ENCODE data around the gene TUSC2.

TUSC2 gene

GRCh38 chr3:50302095-50303012, 25.7 kb downstream of the TUSC2 start:
- Mint-ChIP-seq H3K4me1 (peaks cover 25 to 34% of the 10 kb centered on the region in 2 donors), H3K36me3 (peaks cover 3 to 6% of the 10 kb centered on the region in 2 donors), H3K9me3 (no peaks in the 10 kb centered on the region), H3K27me3 (no peaks in the 10 kb centered on the region), H3K4me3 (no peak overlapping the region), H3K27ac (peak overlapping the region; percentile 22)
- DNase-seq (no peak), ATAC-seq (replicated peaks) (no peak)

GRCh38 chr3:50300681-50301254, 27.3 kb downstream of the TUSC2 start:
- H3K9me3 Mint-ChIP-seq, result no peaks in the 10 kb centered on the region
- peak overlapping the region; percentile 100 for H3K27ac Mint-ChIP-seq
- ATAC-seq (replicated peaks), result no peak
- peak overlapping the region; percentile 98 for H3K4me3 Mint-ChIP-seq
- peaks cover 13 to 20% of the 10 kb centered on the region in 2 donors for H3K36me3 Mint-ChIP-seq
- no peaks in the 10 kb centered on the region for H3K27me3 Mint-ChIP-seq
- no peak for DNase-seq
- peaks cover 27 to 46% of the 10 kb centered on the region in 2 donors for H3K4me1 Mint-ChIP-seq

DNA sequence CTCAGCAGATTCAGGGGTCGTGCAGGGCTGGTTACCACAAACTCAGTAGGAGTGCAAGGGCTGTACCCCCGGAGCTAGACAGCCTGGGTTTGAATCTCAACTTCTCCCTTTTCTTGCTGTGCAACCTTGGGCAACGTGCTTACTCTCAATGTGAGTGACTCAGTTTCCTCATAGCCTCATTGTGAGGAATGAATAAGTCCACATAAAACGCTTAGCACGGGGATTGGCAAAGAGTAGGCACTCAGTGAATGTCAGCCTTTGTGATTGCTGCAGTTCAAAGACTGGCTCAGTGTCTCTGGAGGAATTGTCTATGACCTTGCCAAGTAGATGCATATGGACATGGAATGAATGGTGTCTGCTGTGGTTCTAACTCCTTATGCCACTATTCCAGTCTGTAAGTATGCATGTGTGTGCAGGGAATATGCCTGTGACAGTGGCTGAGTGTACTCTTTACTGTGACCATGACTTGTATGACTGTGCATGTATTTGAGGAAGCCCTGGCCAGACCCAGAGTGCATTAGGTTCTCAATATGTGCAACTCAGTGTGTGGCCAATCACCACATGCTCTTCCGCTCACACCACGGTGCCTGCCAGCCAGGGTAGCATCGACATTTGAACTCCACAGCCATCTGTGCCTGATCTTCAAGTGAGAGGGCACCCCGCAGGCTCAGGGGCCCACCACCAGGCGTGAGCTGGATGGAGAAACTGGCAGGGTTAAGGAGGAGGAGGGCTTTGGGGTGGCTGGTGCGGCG, 27.9 kb downstream of the TUSC2 start:
- Mint-ChIP-seq H3K9me3 (no peaks in the 10 kb centered on the region), H3K4me1 (peaks cover 27 to 48% of the 10 kb centered on the region in 2 donors), H3K27me3 (no peaks in the 10 kb centered on the region), H3K4me3 (peak overlapping the region; percentile 98), H3K27ac (peak overlapping the region; percentile 100), H3K36me3 (peaks cover 14 to 21% of the 10 kb centered on the region in 2 donors)
- DNase-seq (no peak), ATAC-seq (replicated peaks) (peak; percentile 12 to 25)

DNA sequence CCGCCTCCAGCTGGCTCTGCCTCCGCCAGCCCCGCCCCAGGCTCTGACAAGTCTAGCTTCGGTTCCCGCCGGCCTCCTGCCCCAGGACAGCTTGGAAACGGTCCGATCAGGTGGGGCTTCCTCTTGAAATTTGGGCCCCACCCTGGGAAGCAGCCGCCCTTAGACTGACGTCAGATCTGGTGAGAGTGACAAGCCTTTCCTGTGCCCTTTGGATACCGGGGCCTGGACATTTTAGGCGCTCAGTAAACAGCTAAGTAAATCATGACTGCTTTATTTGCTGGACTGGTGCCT, 28.4 kb downstream of the TUSC2 start:
- Mint-ChIP-seq H3K4me3 (peak overlapping the region; percentile 98), H3K27me3 (no peaks in the 10 kb centered on the region), H3K9me3 (no peaks in the 10 kb centered on the region), H3K36me3 (peaks cover 14 to 21% of the 10 kb centered on the region in 2 donors), H3K27ac (peak overlapping the region; percentile 100), H3K4me1 (peaks cover 25 to 43% of the 10 kb centered on the region in 2 donors)
- no peak for DNase-seq
- ATAC-seq (replicated peaks), result no peak

GRCh38 chr3:50298836-50299637, 29.0 kb downstream of the TUSC2 start, which contains the start of the genes HYAL3 and NAA80:
Gene HYAL3, minus strand, starts transcription at chr3:50299405. Its CDS starts 3,803 bp downstream, at chr3:50295602.
Gene NAA80, minus strand, starts transcription at chr3:50299405. Its CDS starts 1,942 bp downstream, at chr3:50297463.
- Mint-ChIP-seq H3K27ac (peak within 1 kb of the TSS; percentile 100), H3K4me3 (peak within 1 kb of the TSS; percentile 98), H3K27me3 (no peaks in the 10 kb centered on the region), H3K36me3 (peaks cover 14 to 21% of the 10 kb centered on the region in 2 donors), H3K4me1 (peaks cover 24 to 41% of the 10 kb centered on the region in 2 donors), H3K9me3 (no peaks in the 10 kb centered on the region)
- ATAC-seq (replicated peaks) (peak; percentile 87 to 91), DNase-seq (peak; percentile 98)

DNA sequence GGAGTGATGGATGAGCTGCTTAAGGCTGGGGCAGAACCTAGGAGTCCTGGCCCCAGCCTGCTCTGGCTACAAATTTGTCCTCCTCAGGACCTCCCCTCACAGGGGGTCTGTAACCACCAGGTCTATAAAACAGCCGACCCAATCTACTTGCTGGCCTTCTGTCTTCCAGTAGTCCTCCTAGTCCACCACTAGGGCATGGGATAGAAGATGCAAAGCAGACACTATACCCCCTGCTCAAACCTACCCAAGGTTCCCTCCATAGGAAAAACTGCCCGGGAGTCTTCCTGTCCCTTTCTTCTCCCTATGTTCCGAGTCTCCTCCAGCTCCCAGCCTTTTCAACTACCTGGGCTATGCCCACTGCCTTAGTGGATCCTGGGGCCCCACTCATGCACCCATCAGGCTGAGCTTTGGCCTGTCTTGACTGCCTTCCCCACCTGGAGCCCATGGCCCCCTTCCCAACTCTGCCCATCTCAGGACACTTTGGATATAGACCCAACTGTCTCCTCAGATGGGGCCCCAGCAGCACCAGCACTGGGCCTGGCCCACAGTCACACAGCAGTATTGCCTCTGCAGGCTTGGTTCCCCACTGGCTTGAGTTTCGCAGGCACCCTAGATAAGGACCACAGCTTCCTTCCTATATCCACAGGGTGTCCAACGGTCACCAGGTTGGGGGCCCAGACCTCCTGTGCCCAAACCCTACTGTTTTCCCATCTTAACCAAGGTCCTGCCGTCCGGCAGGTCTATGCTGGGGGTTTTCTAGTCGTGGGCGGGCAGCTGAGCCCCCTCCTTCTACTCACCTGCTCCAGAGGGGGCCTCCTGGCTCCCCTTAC, 29.9 kb downstream of the TUSC2 start:
- H3K9me3 Mint-ChIP-seq, result no peaks in the 10 kb centered on the region
- no peaks in the 10 kb centered on the region for H3K27me3 Mint-ChIP-seq

DNA sequence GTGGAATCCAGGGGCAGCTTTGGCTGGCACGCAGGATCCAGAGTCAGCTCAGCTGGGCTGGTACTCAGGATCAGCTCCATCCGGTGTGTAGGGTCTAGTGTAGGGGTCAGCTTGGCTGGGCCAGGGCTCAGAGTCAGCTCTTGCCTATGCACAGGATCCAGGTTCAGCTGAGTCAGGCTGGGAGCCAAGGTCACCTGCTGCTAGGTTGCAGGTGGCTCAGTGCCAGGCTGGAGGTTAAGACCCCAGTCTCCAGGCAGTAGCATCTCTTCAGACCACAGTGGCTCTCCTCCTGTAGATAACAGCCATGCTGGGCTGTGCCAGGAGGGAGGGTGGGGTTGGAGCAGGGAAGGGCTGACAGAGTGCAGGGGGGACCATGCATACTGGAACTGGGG, 30.6 kb downstream of the TUSC2 start:
- Mint-ChIP-seq H3K27me3 (no peaks in the 10 kb centered on the region), H3K4me1 (peaks cover 32 to 51% of the 10 kb centered on the region in 2 donors), H3K9me3 (no peaks in the 10 kb centered on the region), H3K36me3 (peaks cover 14 to 28% of the 10 kb centered on the region in 2 donors), H3K4me3 (peak overlapping the region in 1 of 2 donors; percentile 34), H3K27ac (peak overlapping the region; percentile 81)
- ATAC-seq (replicated peaks) (no peak), DNase-seq (no peak)

More for the DNA sequence above, 29.9 kb downstream of the TUSC2 start:
- Mint-ChIP-seq H3K27ac (peak overlapping the region; percentile 100), H3K36me3 (peaks cover 14 to 21% of the 10 kb centered on the region in 2 donors), H3K4me1 (peaks cover 26 to 43% of the 10 kb centered on the region in 2 donors), H3K4me3 (peak overlapping the region; percentile 98)
- no peak for DNase-seq
- no peak for ATAC-seq (replicated peaks)

DNA sequence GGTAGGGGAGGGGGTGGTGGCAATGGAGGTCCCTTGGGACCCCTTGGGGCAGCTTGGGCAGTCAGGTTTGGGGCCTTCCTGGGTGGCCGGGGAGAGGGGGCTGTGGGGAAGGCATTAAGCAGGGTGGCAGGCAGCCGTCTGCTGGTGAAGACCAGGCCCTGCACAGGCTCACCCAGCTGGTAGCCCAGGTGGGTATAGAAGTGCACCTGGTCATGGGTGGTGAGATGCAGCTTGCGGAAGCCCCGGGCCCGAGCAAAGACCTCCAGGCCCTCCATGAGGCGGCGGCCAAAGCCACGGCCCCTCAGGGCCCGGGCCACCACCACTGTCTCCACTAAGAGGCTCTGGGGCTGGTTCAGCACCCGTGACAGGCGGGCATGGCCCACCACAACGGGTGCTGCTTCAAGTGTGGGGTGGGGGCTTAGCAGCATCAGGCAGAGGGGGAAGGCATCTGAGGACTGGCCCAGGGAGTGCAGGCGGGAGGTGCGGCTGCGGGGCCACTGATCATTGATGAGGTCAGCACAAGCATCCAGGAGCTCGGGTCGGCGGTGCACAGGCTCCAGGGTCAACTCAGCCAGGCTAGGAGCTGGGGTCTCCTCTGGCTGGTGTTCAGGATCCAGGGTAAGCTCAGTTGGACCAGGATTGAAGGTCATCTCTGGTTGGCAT, 31.2 kb downstream of the TUSC2 start:
- H3K27ac Mint-ChIP-seq, result peak overlapping the region; percentile 81
- no peaks in the 10 kb centered on the region for H3K9me3 Mint-ChIP-seq
- peaks cover 14 to 29% of the 10 kb centered on the region in 2 donors for H3K36me3 Mint-ChIP-seq
- peaks cover 31 to 52% of the 10 kb centered on the region in 2 donors for H3K4me1 Mint-ChIP-seq
- H3K4me3 Mint-ChIP-seq, result peak overlapping the region in 1 of 2 donors; percentile 40
- DNase-seq (no peak), ATAC-seq (replicated peaks) (no peak)
- H3K27me3 Mint-ChIP-seq, result no peaks in the 10 kb centered on the region

DNA sequence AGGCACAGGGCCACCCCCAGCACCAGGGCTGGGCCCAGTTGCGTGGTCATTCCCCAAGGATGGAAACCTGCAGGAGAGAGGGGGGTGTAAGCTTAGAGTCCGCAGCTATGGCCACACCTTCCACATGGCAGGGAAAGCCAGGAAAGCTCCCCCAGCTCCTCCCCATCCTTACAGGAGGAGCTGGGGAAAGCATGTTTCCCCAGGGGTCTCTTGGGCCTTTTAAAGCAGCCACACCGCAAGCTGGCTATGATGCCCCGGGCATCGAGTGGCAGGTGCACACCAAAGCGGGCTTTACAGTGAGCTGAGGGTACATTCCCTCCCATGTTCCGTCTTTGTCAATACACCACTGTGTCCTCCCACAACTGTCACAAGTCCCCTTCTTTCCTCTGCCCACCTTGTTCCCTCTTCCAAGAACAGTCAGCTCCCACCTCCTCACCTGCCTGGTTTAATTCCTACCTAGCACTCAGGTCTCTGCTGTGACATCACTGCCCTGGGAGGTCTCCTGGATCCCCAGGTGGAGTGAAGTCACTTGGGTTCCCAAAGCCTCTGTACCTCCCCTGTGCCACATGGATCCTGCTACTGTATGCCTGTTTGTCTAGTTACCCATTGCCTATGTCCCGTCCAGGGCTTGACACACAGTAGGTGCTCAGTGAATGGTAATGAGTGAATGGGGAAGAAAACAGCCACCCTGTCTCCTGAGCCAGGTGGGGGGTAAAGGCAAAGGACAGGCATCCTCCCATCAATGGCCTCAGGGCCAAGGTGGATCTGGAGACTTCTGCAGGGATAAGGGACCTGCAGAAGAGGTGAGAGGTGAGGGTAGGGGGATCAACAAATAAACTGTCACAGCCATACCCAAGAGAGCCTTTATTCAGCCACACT, 32.2 kb downstream of the TUSC2 start:
- ATAC-seq (replicated peaks), result no peak

GRCh38 chr3:50294492-50295403, 33.3 kb downstream of the TUSC2 start:
- no peaks in the 10 kb centered on the region for H3K9me3 Mint-ChIP-seq
- peaks cover 28 to 51% of the 10 kb centered on the region in 2 donors for H3K4me1 Mint-ChIP-seq
- H3K27ac Mint-ChIP-seq, result no peak overlapping the region
- no peaks in the 10 kb centered on the region for H3K27me3 Mint-ChIP-seq
- ATAC-seq (replicated peaks), result no peak
- no peak overlapping the region for H3K4me3 Mint-ChIP-seq
- peaks cover 22 to 36% of the 10 kb centered on the region in 2 donors for H3K36me3 Mint-ChIP-seq
- no peak for DNase-seq

More for the DNA sequence above, 32.2 kb downstream of the TUSC2 start:
- no peak overlapping the region for H3K4me3 Mint-ChIP-seq
- DNase-seq, result no peak
- H3K27ac Mint-ChIP-seq, result peak overlapping the region; percentile 37
- H3K27me3 Mint-ChIP-seq, result no peaks in the 10 kb centered on the region
- H3K36me3 Mint-ChIP-seq, result peaks cover 20 to 35% of the 10 kb centered on the region in 2 donors
- peaks cover 31 to 56% of the 10 kb centered on the region in 2 donors for H3K4me1 Mint-ChIP-seq
- H3K9me3 Mint-ChIP-seq, result no peaks in the 10 kb centered on the region

DNA sequence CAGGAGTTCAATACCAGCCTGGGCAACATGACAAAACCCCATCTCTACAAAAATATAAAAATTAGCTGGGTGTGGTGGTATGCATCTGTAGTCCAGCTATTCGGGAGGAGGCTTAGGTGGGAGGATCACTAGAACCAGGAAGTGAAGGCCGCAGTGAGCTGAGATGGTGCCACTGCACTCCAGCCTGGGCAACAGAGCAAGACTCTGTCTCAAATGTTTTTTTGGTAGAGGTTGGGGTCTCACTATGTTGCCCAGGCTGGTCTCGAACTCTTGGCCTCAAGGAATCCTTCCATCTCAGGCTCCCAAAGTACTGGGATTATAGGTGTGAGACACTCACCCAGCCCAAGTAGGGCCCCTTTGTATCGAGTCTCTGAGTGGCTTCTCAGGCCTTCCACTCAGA, 33.9 kb downstream of the TUSC2 start:
- Mint-ChIP-seq H3K4me3 (no peak overlapping the region), H3K36me3 (peaks cover 25 to 40% of the 10 kb centered on the region in 2 donors), H3K27me3 (no peaks in the 10 kb centered on the region), H3K27ac (no peak overlapping the region), H3K4me1 (peaks cover 27 to 50% of the 10 kb centered on the region in 2 donors), H3K9me3 (no peaks in the 10 kb centered on the region)
- DNase-seq (no peak), ATAC-seq (replicated peaks) (no peak)
